Measurements from ENCODE around the gene EPS8. TPM values are rescaled to one million over a fixed set of nuclear protein-coding genes. Genes with fewer than 3 reads are reported as not detected.

The EPS8 gene
- total RNA-seq, 2 experiments from 2014 or later = 1.3 to 2.1 TPM

DNA sequence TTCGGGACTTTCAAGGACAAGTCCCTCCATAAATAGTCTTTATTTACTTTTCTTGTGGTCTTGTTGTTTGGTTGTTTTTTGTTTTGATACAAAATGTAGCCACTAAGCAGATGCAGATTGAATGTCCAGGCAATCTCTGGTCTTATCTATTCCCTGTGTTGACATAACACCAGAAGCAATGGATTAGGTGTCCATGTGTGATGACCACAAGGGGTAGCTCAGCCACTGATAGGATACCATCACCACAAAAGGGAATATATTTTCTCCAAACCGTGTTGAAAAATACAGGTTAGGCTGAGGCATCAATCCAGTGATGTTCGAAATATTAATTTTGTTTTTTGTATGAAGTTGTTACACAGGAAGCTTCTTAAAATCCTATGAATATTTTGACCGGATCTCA, 196.3 kb downstream of the EPS8 start:
- Mint-ChIP-seq H3K36me3 (no peaks in the 10 kb centered on the region), H3K4me3 (no peak overlapping the region), H3K9me3 (no peaks in the 10 kb centered on the region), H3K4me1 (peaks cover 9% of the 10 kb centered on the region), H3K27me3 (peaks cover 7% of the 10 kb centered on the region), H3K27ac (no peak overlapping the region)
- no peak for DNase-seq

DNA sequence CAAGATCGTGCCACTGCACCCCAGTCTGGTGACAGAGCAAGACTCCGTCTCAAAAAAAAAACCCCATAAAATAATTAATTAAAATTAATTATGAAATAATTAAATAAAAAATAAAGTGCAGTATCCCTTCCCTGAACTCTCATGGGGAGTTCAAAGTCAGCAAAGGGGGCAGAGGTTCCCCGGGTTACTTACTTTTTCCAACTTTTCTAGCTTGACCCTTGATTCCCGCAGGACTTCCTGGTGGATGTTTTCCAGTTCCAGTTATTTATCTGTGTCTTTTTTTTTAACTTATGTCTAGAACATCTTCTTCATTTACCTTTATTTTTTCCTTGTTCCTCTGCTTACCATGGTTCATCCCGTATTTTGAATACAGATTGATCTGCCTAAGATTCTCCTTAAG, 197.4 kb downstream of the EPS8 start:
- H3K27ac Mint-ChIP-seq = no peak overlapping the region

DNA sequence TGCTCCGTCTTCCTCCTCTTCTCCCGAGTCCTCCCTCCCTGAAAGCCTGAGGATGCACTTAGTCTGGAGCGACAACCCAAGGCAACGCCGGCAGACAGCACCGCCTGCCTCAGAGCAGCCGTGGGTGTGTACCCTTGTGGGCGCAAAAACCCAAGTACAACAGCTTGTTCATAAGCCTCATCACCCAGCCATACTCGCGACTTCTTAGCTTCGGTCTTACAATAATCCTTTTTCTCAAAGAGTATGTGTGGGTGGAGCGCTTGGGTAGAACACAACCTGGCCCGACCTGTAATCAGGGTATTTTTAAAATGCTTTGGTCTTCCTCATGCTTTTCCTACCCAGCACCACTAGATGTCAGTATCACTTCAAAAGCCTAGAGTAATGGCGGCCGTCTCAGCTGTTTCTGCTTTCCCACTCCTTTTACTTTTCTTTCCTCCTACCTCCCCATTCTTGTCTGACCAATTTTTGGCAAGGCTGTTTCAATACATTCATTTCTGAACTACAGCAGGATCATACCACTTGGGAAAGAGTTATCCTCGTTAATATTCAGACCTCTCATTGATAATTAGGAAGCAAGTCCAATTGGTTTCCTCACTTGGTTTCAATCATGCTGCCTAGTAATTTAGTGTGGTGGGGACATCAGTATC, 198.9 kb downstream of the EPS8 start:
- Mint-ChIP-seq H3K27ac (peak overlapping the region; percentile 18), H3K4me1 (peaks cover 9% of the 10 kb centered on the region), H3K4me3 (peak overlapping the region; percentile 78), H3K27me3 (peaks cover 7% of the 10 kb centered on the region), H3K9me3 (no peaks in the 10 kb centered on the region), H3K36me3 (no peaks in the 10 kb centered on the region)
- DNase-seq = peak; percentile 29

More for the DNA sequence above, 197.4 kb downstream of the EPS8 start:
- no peak for DNase-seq
- no peaks in the 10 kb centered on the region for H3K36me3 Mint-ChIP-seq
- H3K4me1 Mint-ChIP-seq = peaks cover 9% of the 10 kb centered on the region
- no peak overlapping the region for H3K4me3 Mint-ChIP-seq
- H3K27me3 Mint-ChIP-seq = peaks cover 7% of the 10 kb centered on the region
- H3K9me3 Mint-ChIP-seq = no peaks in the 10 kb centered on the region

DNA sequence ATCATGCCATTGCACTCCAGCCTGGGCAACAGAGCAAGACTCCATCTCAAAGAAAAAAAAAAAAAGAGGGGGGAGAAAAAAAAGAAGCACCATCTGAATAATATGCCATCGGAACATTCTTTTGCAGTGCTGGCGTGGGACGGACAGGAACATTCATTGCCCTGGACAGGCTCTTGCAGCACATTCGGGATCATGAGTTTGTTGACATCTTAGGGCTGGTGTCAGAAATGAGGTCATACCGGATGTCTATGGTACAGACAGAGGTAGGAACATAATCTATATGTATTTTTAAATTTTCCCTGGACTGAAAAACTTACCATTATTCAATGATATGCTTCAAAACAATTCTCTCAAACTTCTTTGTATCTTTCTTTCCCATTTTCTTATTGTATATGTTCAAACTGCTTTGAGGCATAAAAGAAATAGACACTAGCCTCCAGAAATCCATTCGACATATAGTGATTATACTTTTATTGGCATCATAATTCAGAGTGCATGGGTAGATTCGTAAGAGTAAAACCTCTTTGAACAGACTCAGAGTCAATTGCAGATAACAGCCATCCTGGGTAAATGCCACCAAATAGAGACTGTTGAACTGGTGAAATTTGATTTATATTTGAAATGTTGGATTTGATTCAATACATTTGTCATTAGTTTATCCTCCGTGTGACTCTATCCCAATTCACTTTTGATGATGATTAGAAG, 199.7 kb downstream of the EPS8 start:
- no peak for DNase-seq
- H3K4me3 Mint-ChIP-seq = peak overlapping the region; percentile 78
- no peaks in the 10 kb centered on the region for H3K36me3 Mint-ChIP-seq
- H3K9me3 Mint-ChIP-seq = no peaks in the 10 kb centered on the region
- H3K4me1 Mint-ChIP-seq = peaks cover 9% of the 10 kb centered on the region
- H3K27me3 Mint-ChIP-seq = peaks cover 7% of the 10 kb centered on the region
- H3K27ac Mint-ChIP-seq = no peak overlapping the region

DNA sequence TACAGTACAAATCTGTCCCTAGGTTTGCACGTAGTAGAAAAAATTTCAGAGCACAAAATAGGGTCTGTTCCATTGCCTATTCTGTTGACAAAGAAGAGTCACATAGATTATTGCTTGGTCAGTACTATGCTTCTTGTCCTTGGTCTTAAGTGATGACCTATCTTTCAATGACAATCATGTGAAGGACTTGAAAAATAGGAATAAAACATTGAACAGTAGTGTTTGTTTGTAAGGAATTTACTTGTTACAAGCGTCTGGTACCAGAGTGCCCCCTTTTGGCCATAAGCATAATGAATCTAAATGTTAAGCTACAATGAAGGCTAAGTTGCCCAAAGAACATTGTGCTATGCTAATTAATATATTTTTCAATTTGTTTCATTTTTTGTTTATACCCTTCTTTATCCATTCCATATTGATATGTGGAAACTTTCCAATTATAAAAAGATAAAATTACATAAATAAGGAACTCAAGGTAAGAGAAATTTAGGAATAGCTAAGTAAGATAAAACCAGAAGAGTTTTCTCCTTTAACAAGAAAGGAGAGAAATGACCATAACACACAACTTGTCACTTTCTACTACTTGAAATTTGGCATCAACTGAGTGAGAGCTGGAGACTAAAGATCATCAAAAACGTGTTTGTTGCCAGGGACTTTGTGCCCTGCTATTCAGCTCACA, 204.7 kb downstream of the EPS8 start:
- Mint-ChIP-seq H3K4me1 (peaks cover 12% of the 10 kb centered on the region), H3K27ac (no peak overlapping the region), H3K36me3 (peaks cover 4% of the 10 kb centered on the region), H3K27me3 (no peaks in the 10 kb centered on the region), H3K9me3 (no peaks in the 10 kb centered on the region), H3K4me3 (no peak overlapping the region)
- DNase-seq = no peak

DNA sequence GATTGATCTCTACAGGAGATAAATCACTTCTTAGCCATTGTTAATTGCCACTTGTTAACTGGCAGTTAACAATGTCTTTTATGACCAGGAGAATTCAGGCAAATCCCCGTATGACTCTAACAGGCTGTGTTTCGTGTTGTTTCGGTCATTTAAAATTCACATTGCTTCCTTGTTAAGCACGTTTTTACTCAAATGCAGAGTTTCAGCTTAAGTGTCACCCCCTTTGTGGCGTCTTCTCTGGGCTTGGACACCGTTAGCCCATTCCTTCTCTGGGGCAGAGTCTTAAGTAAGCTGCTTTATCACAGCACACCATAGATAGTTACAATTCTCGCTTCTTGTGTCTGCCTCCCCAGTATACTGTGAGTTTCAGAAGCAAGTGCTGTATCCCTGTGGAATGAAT, 205.4 kb downstream of the EPS8 start:
- no peak for DNase-seq
- peaks cover 16% of the 10 kb centered on the region for H3K4me1 Mint-ChIP-seq
- H3K27me3 Mint-ChIP-seq = no peaks in the 10 kb centered on the region
- no peak overlapping the region for H3K4me3 Mint-ChIP-seq
- H3K9me3 Mint-ChIP-seq = no peaks in the 10 kb centered on the region
- H3K36me3 Mint-ChIP-seq = peaks cover 4% of the 10 kb centered on the region
- H3K27ac Mint-ChIP-seq = no peak overlapping the region

DNA sequence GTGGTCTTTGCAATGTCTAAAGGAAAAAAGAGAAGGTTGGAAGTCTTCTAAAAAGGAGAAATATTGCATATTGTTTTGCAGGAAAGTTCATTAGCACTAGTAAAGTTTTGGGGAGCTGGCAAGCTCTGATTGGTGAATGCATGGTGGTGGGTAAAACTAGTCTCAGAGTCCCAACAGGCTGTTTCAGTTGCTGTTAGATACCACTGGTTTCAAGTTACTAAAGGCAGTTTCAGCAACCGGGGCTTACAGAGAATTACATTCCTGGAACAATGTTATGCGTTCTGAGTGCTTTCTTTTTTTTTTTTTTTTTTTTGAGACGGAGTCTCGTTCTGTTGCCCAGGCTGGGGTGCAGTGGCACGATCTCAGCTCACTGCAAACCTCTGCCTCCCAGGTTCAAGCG, 208.2 kb downstream of the EPS8 start:
- Mint-ChIP-seq H3K27me3 (no peaks in the 10 kb centered on the region), H3K36me3 (peaks cover 14% of the 10 kb centered on the region), H3K4me1 (peaks cover 23% of the 10 kb centered on the region), H3K4me3 (no peak overlapping the region), H3K27ac (peak overlapping the region; percentile 8), H3K9me3 (peaks cover 2% of the 10 kb centered on the region)
- DNase-seq = no peak

DNA sequence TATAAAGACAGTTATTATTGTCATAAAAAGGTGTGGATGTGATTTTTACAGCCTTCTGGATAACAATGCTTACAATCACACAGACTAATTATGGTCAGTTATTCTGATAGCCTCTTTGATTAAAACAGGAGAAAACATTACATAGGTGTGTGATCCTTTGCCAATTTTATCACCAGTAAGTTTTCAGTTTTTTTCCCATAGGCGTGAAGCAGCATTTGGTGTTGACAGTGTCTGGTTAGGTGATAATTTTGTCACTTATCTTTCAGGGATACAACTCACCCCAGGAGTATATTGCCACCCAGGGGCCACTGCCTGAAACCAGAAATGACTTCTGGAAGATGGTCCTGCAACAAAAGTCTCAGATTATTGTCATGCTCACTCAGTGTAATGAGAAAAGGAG, 208.8 kb downstream of the EPS8 start:
- Mint-ChIP-seq H3K36me3 (peaks cover 19% of the 10 kb centered on the region), H3K4me3 (no peak overlapping the region), H3K27me3 (no peaks in the 10 kb centered on the region), H3K9me3 (peaks cover 5% of the 10 kb centered on the region), H3K4me1 (peaks cover 28% of the 10 kb centered on the region), H3K27ac (peak overlapping the region; percentile 8)
- peak; percentile 15 for DNase-seq

DNA sequence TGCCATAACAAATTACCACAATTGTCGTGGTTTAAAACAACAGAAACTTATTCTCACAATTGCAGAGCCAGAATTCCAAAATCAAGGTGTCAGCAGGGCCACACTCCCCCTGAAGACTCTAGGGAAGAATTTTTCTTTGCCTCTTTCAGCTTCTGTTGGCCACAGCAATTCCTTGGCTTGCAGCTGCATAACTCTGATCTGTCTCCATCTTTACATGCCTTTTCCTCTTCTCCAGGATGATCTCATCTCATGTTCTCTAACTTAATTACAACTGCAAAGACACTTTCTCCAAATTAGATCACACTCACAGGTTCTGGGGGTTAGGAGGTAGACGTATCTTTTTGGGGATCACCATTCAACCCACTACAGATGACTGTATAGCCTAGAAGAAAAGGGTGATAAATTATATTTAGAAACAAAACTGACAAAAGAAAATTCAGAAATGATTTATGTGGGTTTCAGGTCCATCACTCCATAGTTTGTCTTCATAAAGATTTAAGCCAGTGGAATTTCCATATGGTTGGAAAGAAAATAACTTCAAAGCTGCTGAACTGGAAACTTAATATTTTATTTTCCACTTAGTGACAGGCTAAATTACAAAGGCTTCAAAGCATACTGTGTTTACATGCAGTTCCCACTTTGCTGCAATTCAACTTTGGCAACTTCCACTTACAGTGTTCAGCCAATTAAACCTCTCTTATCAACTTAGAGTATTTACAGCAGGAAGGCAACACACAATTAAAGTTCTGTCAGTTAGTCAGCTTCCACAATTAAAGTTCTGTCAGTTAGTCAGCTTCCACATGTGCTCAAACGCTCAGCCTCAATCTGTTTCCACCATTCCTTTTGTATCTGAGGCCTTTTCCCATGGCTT, 213.3 kb downstream of the EPS8 start:
- Mint-ChIP-seq H3K36me3 (peaks cover 40% of the 10 kb centered on the region), H3K4me1 (peaks cover 61% of the 10 kb centered on the region), H3K27ac (peak overlapping the region; percentile 73), H3K9me3 (peaks cover 16% of the 10 kb centered on the region), H3K4me3 (no peak overlapping the region), H3K27me3 (no peaks in the 10 kb centered on the region)
- no peak for DNase-seq

DNA sequence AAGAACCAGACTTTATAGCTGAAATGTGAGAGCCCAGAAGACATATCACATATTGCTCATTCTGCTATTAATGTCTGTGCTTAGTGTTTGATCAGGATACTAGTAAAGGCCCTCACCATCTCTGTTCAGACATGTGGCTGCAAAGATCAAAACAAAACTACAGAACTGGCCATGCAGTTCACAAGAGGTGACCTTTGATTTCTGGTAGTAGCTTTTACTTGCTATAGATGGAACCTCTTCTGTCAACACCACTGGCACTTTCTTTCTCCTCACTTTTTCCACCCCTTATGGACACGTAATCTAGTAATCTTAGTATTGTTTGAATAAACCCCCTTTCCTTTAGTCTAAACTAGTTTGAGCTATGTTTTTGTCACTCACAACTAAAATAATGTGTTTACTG, 214.8 kb downstream of the EPS8 start:
- H3K4me1 Mint-ChIP-seq = peaks cover 63% of the 10 kb centered on the region
- H3K27ac Mint-ChIP-seq = peak overlapping the region; percentile 73
- peaks cover 16% of the 10 kb centered on the region for H3K9me3 Mint-ChIP-seq
- no peak overlapping the region for H3K4me3 Mint-ChIP-seq
- peaks cover 45% of the 10 kb centered on the region for H3K36me3 Mint-ChIP-seq
- H3K27me3 Mint-ChIP-seq = no peaks in the 10 kb centered on the region
- no peak for DNase-seq

Other genes starting within 250 kb of the EPS8 start
- 100 to 1,000 TPM; 184 to 192 TPM for gene STRAP, start 93.0 kb upstream of the EPS8 start, total RNA-seq
- 10 to 100 TPM; 28.3 to 34.0 TPM for gene DERA, start 121.9 kb upstream of the EPS8 start, total RNA-seq

Data from activated naive CD8-positive, alpha-beta T cell treated with anti-CD3 and anti-CD28 coated beads for 36 hours (primary cell).